IgD-negative memory B cell (primary cell): Measurements from ENCODE around the gene CPT1A. TPM values are rescaled to one million over a fixed set of nuclear protein-coding genes. Genes with fewer than 3 reads are reported as not detected.

Experiments
- H3K27ac Mint-ChIP-seq, 3 donors: one replicate each; pipeline ENCODE4 v1.8.0; 2020 to 2022; ENCODE audit warnings: mild to moderate bottlenecking in 3 of 3, mixed read lengths in 3 of 3, moderate library complexity in 1 of 3
- H3K27me3 Mint-ChIP-seq: one replicate; pipeline ENCODE4 v1.8.0; 2021; ENCODE audit warnings: mixed read lengths
- H3K36me3 Mint-ChIP-seq: one replicate; pipeline ENCODE4 v1.8.0; 2020; ENCODE audit warnings: mild to moderate bottlenecking, mixed read lengths
- H3K4me1 Mint-ChIP-seq, 3 donors: one replicate each; pipeline ENCODE4 v1.8.0; 2020 to 2022; ENCODE audit warnings: mixed read lengths in 3 of 3, mild to moderate bottlenecking in 1 of 3
- H3K4me3 Mint-ChIP-seq, 4 donors: one replicate each; pipeline ENCODE4 v1.8.0; 2020 to 2022; ENCODE audit warnings: mild to moderate bottlenecking in 4 of 4, mixed read lengths in 4 of 4, moderate library complexity in 3 of 4
- H3K9me3 Mint-ChIP-seq, 3 donors: one replicate each; pipeline ENCODE4 v1.8.0; 2020 to 2021; ENCODE audit warnings: mixed read lengths in 3 of 3, mild to moderate bottlenecking in 1 of 3
- polyA plus RNA-seq: library from polyadenylated mRNA; unstranded; fragments of 300-500 nt; fragmentation: Illumina TruSeq; gene quantifications from one replicate; pipeline ENCODE4 v1.2.3, GENCODE V29; 2021

CPT1A gene
- polyA plus RNA-seq, 1 donor from 2014 or later: 5.8 TPM

GRCh38 chr11:68751004-68751325 is 90.8 kb downstream of the CPT1A start:
- H3K9me3 Mint-ChIP-seq: no peaks in the 10 kb centered on the region
- H3K27ac Mint-ChIP-seq: no peak overlapping the region
- peaks cover 2 to 9% (median 5%) of the 10 kb centered on the region in 3 donors for H3K4me1 Mint-ChIP-seq
- H3K27me3 Mint-ChIP-seq: no peaks in the 10 kb centered on the region
- H3K36me3 Mint-ChIP-seq: no peaks in the 10 kb centered on the region
- H3K4me3 Mint-ChIP-seq: no peak overlapping the region

DNA sequence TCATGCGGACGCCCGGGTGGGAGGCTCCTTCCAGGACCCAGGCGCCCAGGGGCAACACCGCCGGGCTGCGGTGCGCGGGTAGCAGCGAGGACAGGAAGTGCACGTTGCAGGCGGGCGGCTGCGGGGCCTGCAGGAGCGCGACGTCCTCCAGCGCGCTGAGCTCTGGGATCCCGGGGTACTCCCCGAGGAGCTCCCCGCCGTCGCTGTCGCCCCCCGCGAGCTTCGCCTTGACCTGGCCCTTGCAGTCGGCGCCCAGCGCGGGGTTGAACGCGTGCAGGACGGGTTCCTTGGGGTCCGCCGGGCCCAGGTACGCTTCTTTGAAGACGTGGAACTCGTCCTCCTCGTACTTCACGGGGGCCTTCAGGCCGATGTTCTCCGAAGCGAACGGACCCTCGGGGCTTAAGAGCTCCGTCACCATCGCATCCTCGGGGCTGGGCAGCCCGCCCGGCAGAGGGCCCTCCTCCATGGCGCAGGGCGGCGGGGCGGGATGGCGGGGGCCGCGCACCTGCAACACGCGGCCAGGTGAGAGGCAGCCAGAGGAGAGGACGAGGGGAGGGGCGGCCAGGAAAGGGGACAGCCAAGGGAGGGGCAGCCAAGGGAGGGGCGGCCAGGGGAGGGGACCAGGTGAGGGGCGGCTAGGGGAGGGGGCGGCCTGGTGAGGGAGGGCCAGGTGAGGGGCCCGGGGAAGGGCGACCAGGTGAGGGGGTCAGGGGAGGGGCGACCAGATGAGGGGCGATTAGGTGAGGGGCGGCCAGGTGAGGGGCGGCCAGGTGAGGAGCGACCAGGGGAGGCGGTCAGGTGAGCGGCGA is 91.3 kb downstream of the CPT1A start:
- Mint-ChIP-seq H3K4me3 (peak overlapping the region; percentile 68 to 90 (median 85)), H3K4me1 (peaks cover 2 to 9% (median 5%) of the 10 kb centered on the region in 3 donors), H3K27ac (peak overlapping the region in 1 of 3 donors; percentile 39), H3K36me3 (peaks cover 1% of the 10 kb centered on the region), H3K27me3 (no peaks in the 10 kb centered on the region), H3K9me3 (no peaks in the 10 kb centered on the region)

DNA sequence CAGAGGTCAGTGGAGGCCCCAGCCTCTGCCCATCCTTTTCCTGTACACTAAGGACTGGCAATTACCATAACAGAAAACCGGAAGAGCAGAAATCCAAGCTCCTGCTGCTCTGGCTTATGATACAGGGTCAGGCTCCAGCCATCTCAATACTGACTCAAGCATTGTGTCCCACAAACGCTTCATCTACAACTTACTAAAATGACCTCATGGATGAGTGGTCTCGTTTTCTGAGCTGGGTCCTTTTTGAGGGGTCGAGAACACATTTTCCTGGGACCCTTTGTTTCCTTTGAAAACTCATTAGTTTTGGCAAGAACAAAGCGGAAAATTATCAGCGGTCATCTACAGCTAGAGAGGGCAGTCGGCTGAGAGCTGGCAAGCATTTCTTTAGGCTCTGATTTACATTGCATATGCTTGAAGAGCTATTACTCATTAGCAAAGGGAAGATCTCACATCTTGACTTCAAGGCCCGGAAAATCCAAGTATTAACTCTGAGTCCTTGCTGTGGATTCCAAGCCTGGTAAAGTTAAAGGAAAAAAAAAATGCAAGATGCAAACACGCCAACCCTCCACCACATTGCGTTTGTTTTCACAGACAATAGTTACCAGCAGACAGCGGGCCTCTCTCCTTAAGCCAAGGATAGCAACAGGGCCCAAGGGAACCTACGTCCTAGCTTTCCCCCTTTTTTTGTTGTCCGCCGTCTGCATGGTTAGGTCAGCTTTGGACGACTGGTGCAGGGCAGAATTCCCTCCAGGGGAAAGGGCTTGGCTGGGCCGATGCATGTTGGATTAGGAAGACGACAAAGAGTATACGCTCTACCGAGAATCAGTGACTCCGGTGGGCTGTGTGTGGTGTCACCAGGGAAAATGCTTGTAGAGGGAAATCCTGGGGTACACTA is 92.2 kb downstream of the CPT1A start:
- H3K36me3 Mint-ChIP-seq: peaks cover 2% of the 10 kb centered on the region
- no peaks in the 10 kb centered on the region for H3K9me3 Mint-ChIP-seq
- peak overlapping the region; percentile 8 to 85 (median 39) for H3K27ac Mint-ChIP-seq
- H3K4me3 Mint-ChIP-seq: peak overlapping the region; percentile 31 to 90 (median 85)
- peaks cover 2 to 9% (median 5%) of the 10 kb centered on the region in 3 donors for H3K4me1 Mint-ChIP-seq
- H3K27me3 Mint-ChIP-seq: no peaks in the 10 kb centered on the region

- Mint-ChIP-seq H3K36me3 (peaks cover 2% of the 10 kb centered on the region), H3K9me3 (no peaks in the 10 kb centered on the region), H3K27me3 (no peaks in the 10 kb centered on the region), H3K4me3 (no peak overlapping the region), H3K4me1 (peaks cover 2 to 9% (median 5%) of the 10 kb centered on the region in 3 donors), H3K27ac (no peak overlapping the region)
Observed at GRCh38 chr11:68748061-68748460, 93.7 kb downstream of the CPT1A start.

DNA sequence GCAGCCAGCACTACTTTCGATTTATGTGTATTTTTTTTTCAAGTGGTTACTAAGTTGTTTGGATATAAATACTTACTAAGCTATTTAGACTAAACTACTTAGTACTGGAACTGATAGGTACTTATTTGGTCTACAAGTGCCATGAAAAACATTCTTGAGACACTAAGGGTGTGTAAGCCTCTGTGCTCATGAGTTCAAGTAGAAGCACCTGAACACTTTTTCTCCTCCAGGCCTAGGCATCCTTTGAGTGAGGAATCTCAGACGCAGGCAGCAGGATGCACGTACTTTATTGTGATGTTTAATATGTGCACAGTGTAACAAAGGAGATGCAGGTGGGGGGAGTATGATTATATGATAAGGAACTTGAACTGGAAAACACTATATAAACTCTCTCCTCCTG is 98.2 kb downstream of the CPT1A start:
- no peak overlapping the region for H3K4me3 Mint-ChIP-seq
- peaks cover 2% of the 10 kb centered on the region for H3K36me3 Mint-ChIP-seq
- no peaks in the 10 kb centered on the region for H3K4me1 Mint-ChIP-seq
- H3K27ac Mint-ChIP-seq: no peak overlapping the region
- no peaks in the 10 kb centered on the region for H3K9me3 Mint-ChIP-seq
- no peaks in the 10 kb centered on the region for H3K27me3 Mint-ChIP-seq

DNA sequence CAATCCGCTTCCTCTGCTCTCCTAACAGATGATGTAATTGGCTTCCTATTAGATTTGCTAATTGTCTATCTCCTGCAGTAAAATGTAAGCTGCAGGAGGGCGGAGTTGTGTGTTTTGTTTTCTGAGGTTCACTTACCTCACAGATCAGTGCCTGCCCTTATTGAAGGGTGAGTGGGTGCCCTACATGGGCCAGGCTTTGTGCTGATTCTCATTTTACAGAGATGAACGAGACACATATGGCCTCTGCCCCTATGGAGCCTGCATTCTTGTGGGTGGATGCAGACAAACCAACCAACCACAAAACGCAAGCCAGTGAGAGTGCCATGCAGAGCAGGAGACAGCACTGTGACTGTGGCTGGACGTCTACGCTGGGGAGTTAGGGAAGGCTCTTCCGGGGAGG is 100.3 kb downstream of the CPT1A start:
- H3K9me3 Mint-ChIP-seq: no peaks in the 10 kb centered on the region
- no peak overlapping the region for H3K27ac Mint-ChIP-seq
- no peaks in the 10 kb centered on the region for H3K27me3 Mint-ChIP-seq
- H3K36me3 Mint-ChIP-seq: peaks cover 2% of the 10 kb centered on the region
- H3K4me1 Mint-ChIP-seq: no peaks in the 10 kb centered on the region
- H3K4me3 Mint-ChIP-seq: no peak overlapping the region

DNA sequence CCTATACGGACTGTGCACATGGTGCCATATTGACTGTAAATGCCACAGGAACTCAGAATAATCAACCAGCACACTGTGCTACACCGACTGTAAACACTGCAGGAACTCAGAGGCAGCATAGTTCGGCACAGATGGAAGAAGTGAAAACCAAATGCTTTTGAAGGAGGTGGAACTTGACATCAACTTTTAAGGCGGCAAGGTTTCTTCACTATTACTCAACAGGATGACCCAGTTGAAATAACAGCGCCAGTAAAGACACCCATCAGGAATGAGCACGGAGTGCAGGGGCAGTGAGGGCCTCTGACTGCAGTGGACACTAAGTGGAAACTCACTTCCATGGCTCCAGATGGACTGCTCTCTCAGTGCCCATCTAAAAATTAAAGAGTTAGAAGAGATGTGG is 106.1 kb downstream of the CPT1A start:
- H3K9me3 Mint-ChIP-seq: no peaks in the 10 kb centered on the region
- H3K4me3 Mint-ChIP-seq: no peak overlapping the region
- peaks cover 2% of the 10 kb centered on the region for H3K36me3 Mint-ChIP-seq
- no peaks in the 10 kb centered on the region for H3K4me1 Mint-ChIP-seq
- no peak overlapping the region for H3K27ac Mint-ChIP-seq
- peaks cover 1% of the 10 kb centered on the region for H3K27me3 Mint-ChIP-seq

DNA sequence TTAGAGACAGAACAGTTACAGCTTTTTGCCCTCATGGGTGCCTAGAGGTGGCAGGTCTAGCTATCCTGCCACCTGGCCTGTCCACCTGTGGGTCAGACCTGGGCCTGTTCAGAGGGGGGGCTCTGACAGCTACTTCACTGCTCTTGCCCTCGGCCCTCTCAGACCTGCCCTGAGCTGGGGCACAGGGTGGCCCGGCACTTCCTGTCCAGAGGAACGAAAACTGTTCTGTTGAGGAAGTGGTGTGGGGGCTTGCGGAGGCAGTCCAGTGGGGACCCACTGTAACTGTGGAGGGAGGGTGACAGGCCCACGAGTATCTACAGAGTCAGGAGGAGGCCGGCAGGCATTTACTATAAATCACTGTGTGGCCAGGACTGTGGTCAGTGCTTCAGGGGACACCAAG is 106.6 kb downstream of the CPT1A start:
- Mint-ChIP-seq H3K4me3 (no peak overlapping the region), H3K36me3 (peaks cover 2% of the 10 kb centered on the region), H3K27me3 (peaks cover 1% of the 10 kb centered on the region), H3K4me1 (no peaks in the 10 kb centered on the region), H3K27ac (no peak overlapping the region), H3K9me3 (no peaks in the 10 kb centered on the region)

DNA sequence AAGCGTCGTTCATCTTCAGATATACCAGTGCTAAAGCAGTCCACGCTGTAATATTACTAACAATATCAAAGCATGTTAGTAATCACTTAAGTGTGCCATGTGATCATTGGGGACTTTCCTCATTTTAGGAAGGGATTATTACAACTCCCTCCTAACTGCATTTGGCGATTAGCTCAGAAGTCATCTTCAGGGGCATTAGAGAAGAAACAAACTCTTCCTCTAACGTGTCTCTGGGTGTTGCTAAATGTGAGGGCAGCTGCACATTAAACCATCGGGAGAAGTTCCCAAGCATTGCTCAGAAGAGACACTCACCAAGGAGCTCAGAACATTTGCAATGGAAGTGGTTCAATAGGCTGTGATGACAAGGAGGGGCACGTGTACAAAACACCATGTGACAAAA is 107.6 kb downstream of the CPT1A start:
- H3K27ac Mint-ChIP-seq: no peak overlapping the region
- peaks cover 2% of the 10 kb centered on the region for H3K36me3 Mint-ChIP-seq
- H3K4me1 Mint-ChIP-seq: no peaks in the 10 kb centered on the region
- H3K4me3 Mint-ChIP-seq: no peak overlapping the region
- peaks cover 1% of the 10 kb centered on the region for H3K27me3 Mint-ChIP-seq
- H3K9me3 Mint-ChIP-seq: no peaks in the 10 kb centered on the region

- Mint-ChIP-seq H3K4me1 (no peaks in the 10 kb centered on the region), H3K27ac (no peak overlapping the region), H3K27me3 (peaks cover 1% of the 10 kb centered on the region), H3K4me3 (no peak overlapping the region), H3K36me3 (no peaks in the 10 kb centered on the region), H3K9me3 (no peaks in the 10 kb centered on the region)
Observed at GRCh38 chr11:68727783-68728182, 113.9 kb downstream of the CPT1A start.

DNA sequence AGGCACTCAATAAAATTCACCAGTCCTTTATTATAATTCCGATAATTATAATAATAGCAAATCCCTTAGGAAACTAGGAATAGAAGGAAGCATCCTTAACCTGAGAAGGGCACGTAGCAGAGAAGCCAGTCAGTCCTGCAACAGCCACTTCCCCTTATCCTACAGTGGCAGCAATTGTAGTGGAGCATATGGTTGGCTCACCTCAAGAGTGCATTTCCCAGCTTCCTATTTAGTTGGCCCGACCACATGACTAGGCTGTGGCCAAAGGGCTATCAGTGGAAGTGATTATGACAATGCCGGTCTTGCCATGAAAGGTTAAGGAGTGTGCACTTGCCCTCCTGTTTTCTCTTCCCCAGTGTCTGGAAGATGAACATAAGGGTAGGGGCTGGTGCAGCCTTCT is 117.4 kb downstream of the CPT1A start:
- H3K36me3 Mint-ChIP-seq: no peaks in the 10 kb centered on the region
- H3K27ac Mint-ChIP-seq: no peak overlapping the region
- H3K9me3 Mint-ChIP-seq: peaks cover 5 to 15% (median 10%) of the 10 kb centered on the region in 3 donors
- peaks cover 0 to 1% (median 0%) of the 10 kb centered on the region in 3 donors for H3K4me1 Mint-ChIP-seq
- peaks cover 9% of the 10 kb centered on the region for H3K27me3 Mint-ChIP-seq
- H3K4me3 Mint-ChIP-seq: no peak overlapping the region

DNA sequence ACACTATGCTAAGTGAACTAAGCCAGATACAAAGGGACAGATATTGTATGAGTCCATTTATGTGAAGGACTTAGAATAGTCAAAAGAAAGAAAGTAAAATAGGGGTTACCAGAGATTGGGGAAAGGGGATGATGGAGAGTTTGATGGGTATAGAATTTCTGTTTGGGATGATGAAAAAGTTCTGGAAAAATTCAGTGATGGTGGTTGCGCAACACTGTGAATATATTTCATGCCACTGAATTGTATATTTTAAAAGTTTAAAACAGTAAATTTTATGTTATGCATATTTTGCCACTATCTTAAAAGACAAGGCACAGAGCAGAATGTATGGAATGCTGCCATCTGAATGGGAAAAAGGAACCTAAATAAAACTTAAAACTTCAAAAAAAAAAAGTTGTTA is 119.6 kb downstream of the CPT1A start:
- no peak overlapping the region for H3K4me3 Mint-ChIP-seq
- peaks cover 0 to 1% (median 0%) of the 10 kb centered on the region in 3 donors for H3K4me1 Mint-ChIP-seq
- no peak overlapping the region for H3K27ac Mint-ChIP-seq
- H3K27me3 Mint-ChIP-seq: peaks cover 19% of the 10 kb centered on the region
- H3K9me3 Mint-ChIP-seq: peaks cover 6 to 22% (median 12%) of the 10 kb centered on the region in 3 donors
- peaks cover 3% of the 10 kb centered on the region for H3K36me3 Mint-ChIP-seq

DNA sequence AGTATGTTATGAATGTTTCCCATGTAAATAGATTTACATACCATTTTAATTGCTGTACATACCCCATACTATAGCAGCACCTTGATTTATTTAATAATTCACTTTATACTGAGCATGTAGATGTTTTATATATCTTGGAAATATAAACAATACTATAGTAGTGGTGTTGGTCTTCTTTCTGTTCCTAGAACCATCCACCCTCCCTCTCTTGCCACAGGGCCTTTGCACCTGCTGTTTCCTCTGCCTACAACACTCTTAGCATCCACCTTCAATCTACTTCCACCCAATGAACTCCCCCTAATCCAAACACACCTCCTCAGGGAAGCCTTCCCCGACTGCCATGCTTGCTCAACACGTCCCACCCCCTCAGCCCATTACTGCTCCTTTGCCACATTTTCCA is 120.6 kb downstream of the CPT1A start:
- peaks cover 0 to 1% (median 0%) of the 10 kb centered on the region in 3 donors for H3K4me1 Mint-ChIP-seq
- H3K27ac Mint-ChIP-seq: no peak overlapping the region
- peaks cover 3% of the 10 kb centered on the region for H3K36me3 Mint-ChIP-seq
- H3K27me3 Mint-ChIP-seq: peaks cover 19% of the 10 kb centered on the region
- peaks cover 6 to 22% (median 12%) of the 10 kb centered on the region in 3 donors for H3K9me3 Mint-ChIP-seq
- H3K4me3 Mint-ChIP-seq: no peak overlapping the region

GRCh38 chr11:68715456-68716122 is 126.1 kb downstream of the CPT1A start:
- H3K27me3 Mint-ChIP-seq: peaks cover 14% of the 10 kb centered on the region
- no peak overlapping the region for H3K27ac Mint-ChIP-seq
- peaks cover 6 to 18% (median 12%) of the 10 kb centered on the region in 3 donors for H3K9me3 Mint-ChIP-seq
- peaks cover 3% of the 10 kb centered on the region for H3K36me3 Mint-ChIP-seq
- no peaks in the 10 kb centered on the region for H3K4me1 Mint-ChIP-seq
- H3K4me3 Mint-ChIP-seq: no peak overlapping the region
